Bronchial smooth muscle cell (primary cell): ENCODE measurements around the gene ZNF627. TPM values are rescaled to one million over a fixed set of nuclear protein-coding genes. Genes with fewer than 3 reads are reported as not detected.

Experiments
- total RNA-seq: library from RNA; depleted of rRNA; stranded (reverse); fragments of >200 nt; gene quantifications from 2 replicates; pipeline ENCODE4 v1.2.1, GENCODE V29; 2014

ZNF627 gene
- 15.3 and 17.3 TPM in 2 replicates for total RNA-seq

GRCh38 chr19:11597202-11598102 lies at the start of gene ZNF627:
ZNF627 (plus strand) TSS chr19:11597483; CDS start chr19:11597628, 145 bp downstream.

GRCh38 chr19:11558881-11559828 lies 38.1 kb upstream of the ZNF627 start, which contains the start of gene ELOF1:
ELOF1 (minus strand) TSS chr19:11559230; CDS start chr19:11554347, 4,883 bp downstream.

GRCh38 chr19:11577451-11578257 lies 19.6 kb upstream of the ZNF627 start, which contains the start of gene ACP5:
ACP5 (minus strand) TSS chr19:11577645; CDS start chr19:11577317, 328 bp downstream.

Other genes starting within 250 kb of the ZNF627 start
- gene PLPPR2, start 242.1 kb upstream of the ZNF627 start, total RNA-seq = 5.8 TPM in 2 replicates
- 0.09 and 0.47 TPM in 2 replicates for gene SWSAP1, start 222.8 kb upstream of the ZNF627 start, total RNA-seq
- gene EPOR, start 213.2 kb upstream of the ZNF627 start, total RNA-seq = 3.3 and 5.6 TPM in 2 replicates
- gene RGL3, start 178.2 kb upstream of the ZNF627 start, total RNA-seq = 2.7 and 4.4 TPM in 2 replicates
- 0.79 and 1.0 TPM in 2 replicates for gene ODAD3, start 162.4 kb upstream of the ZNF627 start, total RNA-seq
- gene PRKCSH, start 161.8 kb upstream of the ZNF627 start, total RNA-seq = 116 and 121 TPM in 2 replicates
- gene ELAVL3, start 116.4 kb upstream of the ZNF627 start, total RNA-seq = under 0.01 TPM in 1 of 2 replicates, not detected in the other
- 4.6 and 4.9 TPM in 2 replicates for gene ZNF653, start 91.6 kb upstream of the ZNF627 start, total RNA-seq
- gene ECSIT, start 68.3 kb upstream of the ZNF627 start, total RNA-seq = 29.6 and 71.3 TPM in 2 replicates
- 5.5 and 8.2 TPM in 2 replicates for gene CNN1, start 58.6 kb upstream of the ZNF627 start, total RNA-seq
- gene ELOF1, start 38.3 kb upstream of the ZNF627 start, total RNA-seq = 25.7 and 25.8 TPM in 2 replicates
- 0.34 and 0.95 TPM in 2 replicates for gene ACP5, start 19.8 kb upstream of the ZNF627 start, total RNA-seq
- 2.8 and 5.2 TPM in 2 replicates for gene ZNF823, start 141.5 kb downstream of the ZNF627 start, total RNA-seq
- gene ZNF441, start 169.5 kb downstream of the ZNF627 start, total RNA-seq = 12.8 and 13.4 TPM in 2 replicates
- gene ZNF491, start 201.0 kb downstream of the ZNF627 start, total RNA-seq = 2.8 and 3.9 TPM in 2 replicates
- 6.3 and 9.8 TPM in 2 replicates for gene ZNF440, start 216.8 kb downstream of the ZNF627 start, total RNA-seq